ENCODE data around the gene ARVCF. TPM values are rescaled to one million over a fixed set of nuclear protein-coding genes. Genes with fewer than 3 reads are reported as not detected.

The ARVCF gene
- total and polyA plus RNA-seq, 2 of the 8 experiments (the other 6 are each of a cell fraction or from before 2014, with no cell fraction given): 31.0 to 43.2 TPM

GRCh38 chr22:19962246-19962908, 54.2 kb downstream of the ARVCF start:
- Histone ChIP-seq H3K4me3 (ENCODE audit: extremely low read depth in 1 of 4, insufficient read depth in 2 of 4, low read depth in 3 of 4, low read length in 4 of 4) (peak overlapping the region in 3 of 4 experiments; percentile 18 to 32 (median 26); a peak in 4 of 8 replicates), H3K36me3 (ENCODE audit: control insufficient read depth in 2 of 4, insufficient read depth in 4 of 4, low read length in 3 of 4) (no peaks in the 10 kb centered on the region), H4K5ac (ENCODE audit: insufficient read length, low read depth, low read length) (peak overlapping the region; percentile 57), H2AFZ (ENCODE audit: low read length) (no peak overlapping the region), H2BK120ac (replicated peaks; ENCODE audit: low read depth, low read length) (no peak overlapping the region), H3K9ac (replicated peaks in 1 of 4; ENCODE audit: extremely low read depth in 1 of 4, low read depth in 3 of 4, low read length in 3 of 4) (0 out of 7 replicates have a peak overlapping the region, but pooled peaks of 1 of the 4 experiments have one; percentile 13), H3K79me1 (ENCODE audit: low read depth, low read length) (no peaks in the 10 kb centered on the region), H2BK15ac (ENCODE audit: low read length) (peak overlapping the region; percentile 48; the same call in 1 of the 2 replicates), H4K20me1 (replicated peaks in 1 of 2; ENCODE audit: control insufficient read depth in 1 of 2, insufficient read depth in 2 of 2, low read length in 2 of 2) (peaks cover 0 to 2% of the 10 kb centered on the region in 2 experiments), H3K18ac (ENCODE audit: extremely low read depth, low read length) (peak overlapping the region; percentile 20; the same call in 1 of the 2 replicates), H3K79me2 (ENCODE audit: control insufficient read depth in 1 of 2, insufficient read depth in 2 of 2, low read length in 2 of 2) (no peaks in the 10 kb centered on the region), H3K14ac (ENCODE audit: insufficient read length) (no peak overlapping the region), H3K9me3 (ENCODE audit: insufficient read depth in 2 of 2, low read depth in 1 of 2, low read length in 1 of 2) (no peaks in the 10 kb centered on the region), H2BK20ac (ENCODE audit: low read length) (no peak overlapping the region), H3K27ac (ENCODE audit: low read depth, low read length) (no peak overlapping the region), H3K4ac (replicated peaks; ENCODE audit: insufficient read length, low read depth, low read length) (peak overlapping the region; percentile 25), H2BK5ac (ENCODE audit: low read depth, low read length) (peak overlapping the region; percentile 8; the same call in 1 of the 2 replicates), H3K23ac (ENCODE audit: insufficient read length) (no peak overlapping the region), H2AK5ac (ENCODE audit: low read depth, low read length) (no peak overlapping the region), H2BK12ac (ENCODE audit: low read depth, low read length) (peak overlapping the region; percentile 80; the same call in 1 of the 2 replicates), H4K91ac (replicated peaks; ENCODE audit: insufficient read length, low read length) (peak overlapping the region; percentile 75), H3K4me2 (ENCODE audit: insufficient read depth in 1 of 2, low read depth in 2 of 2, low read length in 2 of 2) (peak overlapping the region; percentile 59 to 62), H3K56ac (replicated peaks; ENCODE audit: insufficient read length, low read depth, low read length) (no peak overlapping the region), H3K27me3 (replicated peaks in 1 of 4; ENCODE audit: control insufficient read depth in 3 of 4, extremely low read depth in 1 of 4, insufficient read depth in 3 of 4, low read length in 3 of 4) (no peaks in the 10 kb centered on the region), H3K23me2 (ENCODE audit: low read depth, low read length) (peaks cover 5% of the 10 kb centered on the region), H3K4me1 (replicated peaks in 1 of 4; ENCODE audit: control insufficient read depth in 3 of 4, insufficient read depth in 4 of 4, low read length in 3 of 4) (peaks cover 0 to 23% (median 18%) of the 10 kb centered on the region in 4 experiments; a peak in 6 of 7 replicates), H4K8ac (ENCODE audit: extremely low read depth, insufficient read depth, low read length) (no peak overlapping the region; the same call in 1 of the 2 replicates)
- ChIA-PET POLR2A (ENCODE audit: partially characterized antibody) (interaction anchor here (0.8 to 1.7 kb wide), 3 partner anchors 9 to 23 kb away, joined by 3 to 6 read pairs (median 6); no protein-coding TSS in a partner anchor), CTCF (ENCODE audit: partially characterized antibody) (interaction anchor here (0.6 to 16.2 kb wide), 13 partner anchors 9 to 535 kb away, joined by 3 to 369 read pairs (median 3); no protein-coding TSS in a partner anchor)
- WGBS, 2 experiments (ENCODE audit: extremely low coverage in 1 of 2, insufficient coverage in 1 of 2, insufficient read length in 1 of 2, insufficient replicate concordance in 2 of 2, low coverage in 1 of 2, low lambda C conversion rate in 2 of 2, missing lambda C conversion rate in 1 of 2): 43% methylated on average over 20 of the region's 22 CpGs; no CpG with 5 or more reads in 1 of the 2 experiments
- DNase-seq (ENCODE audit: low read depth in 1 of 2, low spot score in 2 of 2) (peak; percentile 86 to 87), FAIRE-seq (no peak)
- TF ChIP-seq RAD21 (IDR thresholded peaks at IDR 0.05 in 1 of 2, conservative IDR thresholded peaks at IDR 0.05 in 1 of 2; ENCODE audit: low read depth in 2 of 2, low read length in 2 of 2): peak; percentile 63 to 67
- 0 out of 2 replicates have a peak, but pooled peaks have one; percentile 39 for TF ChIP-seq TEAD4 (IDR thresholded peaks at IDR 0.05; ENCODE audit: low read depth, low read length)
- 0 out of 2 replicates have a peak, but pooled peaks have one; percentile 27 for TF ChIP-seq CREB1 (IDR thresholded peaks at IDR 0.05)
- 0 out of 4 replicates have a peak, but pooled peaks of 1 of the 2 experiments have one; percentile 30 for TF ChIP-seq SIN3A (conservative IDR thresholded peaks at IDR 0.05 in 1 of 2, IDR thresholded peaks at IDR 0.05 in 1 of 2; ENCODE audit: low read depth in 1 of 2, low read length in 2 of 2)
- peak; percentile 31; the same call in 1 of the 2 replicates for TF ChIP-seq SP1 (IDR thresholded peaks at IDR 0.05; ENCODE audit: low read depth, low read length)
- TF ChIP-seq CTCF (IDR thresholded peaks at IDR 0.05; ENCODE audit: control extremely low read depth in 1 of 3, insufficient read depth in 1 of 3, low read depth in 1 of 3, low read length in 3 of 3): peak; percentile 78 to 92 (median 90)
